H9 (cell line): Measurements from ENCODE around the gene UBE3B. TPM values are rescaled to one million over a fixed set of nuclear protein-coding genes. Genes with fewer than 3 reads are reported as not detected.
A peak's percentile ranks its signal among the peaks of the same experiment; 100 is the strongest.

Source experiments
- DNase-seq: peaks from one replicate; pipeline ENCODE4 v3.0.0-alpha.2; 2017
- H2AFZ ChIP-seq: one replicate; pipeline ENCODE4 v1.6.1; 2013; ENCODE audit warnings: mild to moderate bottlenecking, low read length, control low read depth, moderate library complexity
- H2AK5ac ChIP-seq: 2 replicates; pipeline ENCODE4 v1.6.1; 2013; ENCODE audit warnings: low read length, control low read depth, mixed read lengths; ENCODE audit not compliant: insufficient read length
- H2BK120ac ChIP-seq: one replicate; pipeline ENCODE4 v1.6.1; 2013; ENCODE audit warnings: low read depth, mild to moderate bottlenecking, low read length, control low read depth, inconsistent platforms; ENCODE audit not compliant: poor library complexity, severe bottlenecking
- H2BK12ac ChIP-seq: 2 replicates; pipeline ENCODE4 v1.6.1; 2013; ENCODE audit warnings: low read length, control low read depth, mixed read lengths, low read depth; ENCODE audit not compliant: insufficient read length
- H2BK15ac ChIP-seq: 2 replicates; pipeline ENCODE4 v1.6.1; 2013; ENCODE audit warnings: low read depth, low read length, control low read depth
- H2BK20ac ChIP-seq: one replicate; pipeline ENCODE4 v1.6.1; 2013; ENCODE audit warnings: low read depth, mild to moderate bottlenecking, low read length, control low read depth, inconsistent platforms; ENCODE audit not compliant: poor library complexity, severe bottlenecking
- H2BK5ac ChIP-seq: 2 replicates; pipeline ENCODE4 v1.6.1; 2013; ENCODE audit warnings: low read length, control low read depth, mixed read lengths; ENCODE audit not compliant: insufficient read length
- H3K14ac ChIP-seq: 2 replicates; pipeline ENCODE4 v1.6.1; 2013; ENCODE audit warnings: low read length, control low read depth; ENCODE audit not compliant: insufficient read depth
- H3K18ac ChIP-seq: 2 replicates; pipeline ENCODE4 v1.6.1; 2013; ENCODE audit warnings: low read depth, mild to moderate bottlenecking, mixed read lengths, low read length, control low read depth; ENCODE audit not compliant: insufficient read length
- H3K23ac ChIP-seq: 2 replicates; pipeline ENCODE4 v1.6.1; 2013; ENCODE audit warnings: low read length, control low read depth, mixed read lengths, low read depth; ENCODE audit not compliant: insufficient read length
- H3K23me2 ChIP-seq: 2 replicates; pipeline ENCODE4 v1.6.1; 2013; ENCODE audit warnings: low read depth, mild to moderate bottlenecking, mixed read lengths, low read length, control low read depth; ENCODE audit not compliant: insufficient read length, poor library complexity, severe bottlenecking
- H3K27ac ChIP-seq: 2 replicates; pipeline ENCODE4 v1.5.1; 2013; ENCODE audit warnings: low read length, control low read depth, mixed read lengths, low read depth; ENCODE audit not compliant: insufficient read length
- H3K27me3 ChIP-seq: 2 replicates; pipeline ENCODE4 v1.6.1; 2013; ENCODE audit warnings: low read length, control low read depth, inconsistent platforms; ENCODE audit not compliant: insufficient read depth
- H3K4ac ChIP-seq: 2 replicates; pipeline ENCODE4 v1.6.1; 2013; ENCODE audit warnings: low read depth, mild to moderate bottlenecking, control low read depth, inconsistent platforms, low read length, moderate library complexity
- H3K4me1 ChIP-seq: 2 replicates; pipeline ENCODE4 v1.6.1; 2013; ENCODE audit warnings: low read length, control low read depth, inconsistent platforms; ENCODE audit not compliant: insufficient read depth
- H3K4me2 ChIP-seq: 2 replicates; pipeline ENCODE4 v1.6.1; 2013; ENCODE audit warnings: low read length, control low read depth, mixed read lengths; ENCODE audit not compliant: insufficient read length, insufficient read depth
- H3K56ac ChIP-seq: 2 replicates; pipeline ENCODE4 v1.6.1; 2013; ENCODE audit warnings: low read depth, mild to moderate bottlenecking, mixed read lengths, low read length, control low read depth; ENCODE audit not compliant: insufficient read length
- H3K79me1 ChIP-seq: 2 replicates; pipeline ENCODE4 v1.6.1; 2013; ENCODE audit warnings: low read depth, mild to moderate bottlenecking, moderate library complexity, low read length, control low read depth, inconsistent platforms; ENCODE audit not compliant: insufficient read depth, poor library complexity, severe bottlenecking
- H3K79me2 ChIP-seq: 2 replicates; pipeline ENCODE4 v1.6.1; 2013; ENCODE audit warnings: low read length, control low read depth, inconsistent platforms; ENCODE audit not compliant: insufficient read depth
- H3K9ac ChIP-seq: 2 replicates; pipeline ENCODE4 v1.6.1; 2013; ENCODE audit warnings: low read length, control low read depth, mixed read lengths; ENCODE audit not compliant: insufficient read length; ENCODE audit errors: extremely low read depth
- H3K9me3 ChIP-seq: one replicate; pipeline ENCODE4 v1.6.1; 2013; ENCODE audit warnings: low read depth, low read length, inconsistent platforms; ENCODE audit not compliant: control insufficient read depth
- H3T11ph ChIP-seq: one replicate; pipeline ENCODE4 v1.6.1; 2013; ENCODE audit warnings: mild to moderate bottlenecking, low read length, control low read depth, inconsistent platforms
- H4K20me1 ChIP-seq: one replicate; pipeline ENCODE4 v1.6.1; 2013; ENCODE audit not compliant: control insufficient read depth, insufficient read length, insufficient read depth
- H4K5ac ChIP-seq: 2 replicates; pipeline ENCODE4 v1.6.1; 2013; ENCODE audit warnings: low read depth, mild to moderate bottlenecking, mixed read lengths, low read length, control low read depth; ENCODE audit not compliant: insufficient read length
- H4K8ac ChIP-seq: replicated peaks from 2 replicates; pipeline ENCODE4 v1.6.1; 2013; ENCODE audit warnings: low read length, control low read depth, mixed read lengths, low read depth; ENCODE audit not compliant: insufficient read length
- H4K91ac ChIP-seq: 2 replicates; pipeline ENCODE4 v1.6.1; 2013; ENCODE audit warnings: low read depth, mild to moderate bottlenecking, moderate library complexity, mixed read lengths, low read length, control low read depth; ENCODE audit not compliant: insufficient read length
- H3K27ac Mint-ChIP-seq, 3 experiments: 2 replicates in 2 of 3; 3 replicates in 1 of 3; pipeline ENCODE4 v1.8.0; 2020 to 2021; ENCODE audit warnings: mixed read lengths in 3 of 3, mild to moderate bottlenecking in 1 of 3, moderate library complexity in 1 of 3
- H3K27me3 Mint-ChIP-seq: 2 replicates; pipeline ENCODE4 v1.8.0; 2021; ENCODE audit warnings: low read depth, mild to moderate bottlenecking, moderate library complexity, mixed read lengths
- H3K36me3 Mint-ChIP-seq, 3 experiments: 2 replicates in 2 of 3; 3 replicates in 1 of 3; pipeline ENCODE4 v1.8.0; 2020 to 2021; ENCODE audit warnings: low read depth in 3 of 3, mixed read lengths in 3 of 3; ENCODE audit not compliant: insufficient read depth in 1 of 3
- H3K4me1 Mint-ChIP-seq, 2 experiments: 2 replicates each; pipeline ENCODE4 v1.8.0; 2020; ENCODE audit warnings: mixed read lengths in 2 of 2
- H3K4me3 Mint-ChIP-seq, 2 experiments: 2 replicates in 1 of 2; 3 replicates in 1 of 2; pipeline ENCODE4 v1.8.0; 2020 to 2021; ENCODE audit warnings: mild to moderate bottlenecking in 2 of 2, mixed read lengths in 2 of 2, moderate library complexity in 1 of 2
- H3K9me3 Mint-ChIP-seq, 2 experiments: 2 replicates in 1 of 2; 3 replicates in 1 of 2; pipeline ENCODE4 v1.8.0; 2020; ENCODE audit warnings: mild to moderate bottlenecking in 2 of 2, mixed read lengths in 2 of 2, moderate library complexity in 1 of 2
- WGBS: extraction: QIAGEN DNeasy Blood & Tissue Kit; methylation state at CpG from one replicate; pipeline ENCODE4 v1.1.7; 2013; ENCODE audit warnings: missing lambda C conversion rate, low lambda C conversion rate, mixed read lengths; ENCODE audit not compliant: insufficient read length; ENCODE audit errors: extremely low coverage; 5-methylcytosine and 5-hydroxymethylcytosine counted together
- total RNA-seq: library from RNA; stranded (reverse); gene quantifications from 2 replicates; pipeline ENCODE4 v1.2.1, GENCODE V29; 2021
- TF ChIP-seq, protein P1 (sequence below): fragments of 200-600 bp; sonication (generic); conservative IDR thresholded peaks from 3 replicates; pipeline ENCODE4 v1.8.0; 2021; ENCODE audit warnings: antibody characterized with exemption, mild to moderate bottlenecking

The UBE3B gene
- total RNA-seq, 1 experiment from 2014 or later, result 24.2 TPM

DNA sequence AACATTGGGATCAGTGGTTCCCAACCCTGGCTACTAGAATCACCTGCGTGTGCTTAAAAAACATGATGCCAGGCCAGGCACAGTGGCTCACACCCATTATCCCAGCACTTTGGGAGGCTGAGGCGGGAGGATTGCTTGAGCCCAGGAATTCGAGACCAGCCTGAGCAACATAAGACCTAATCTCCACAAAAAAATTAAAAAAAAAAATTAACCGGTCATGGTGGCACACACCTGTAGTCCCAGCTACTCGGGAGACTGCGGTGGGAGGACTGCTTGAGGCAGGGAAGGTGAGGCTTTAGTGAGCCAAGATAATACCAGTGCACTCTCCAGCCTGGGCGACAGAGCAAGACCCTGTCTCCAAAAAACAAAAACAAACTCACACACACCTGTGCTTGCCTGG, 2.3 kb upstream of the UBE3B start:
- H3K18ac ChIP-seq, result no peak overlapping the region
- H3K4ac ChIP-seq, result no peak overlapping the region
- WGBS, result no CpG with 5 or more reads among the region's 7 CpGs
- no peak overlapping the region for H2BK20ac ChIP-seq
- no peak overlapping the region for H2BK12ac ChIP-seq
- H2AK5ac ChIP-seq, result no peak overlapping the region
- H3K56ac ChIP-seq, result no peak overlapping the region
- no peaks in the 10 kb centered on the region for H3K27me3 ChIP-seq
- no peak overlapping the region for H3K4me2 ChIP-seq
- H2BK15ac ChIP-seq, result no peak overlapping the region
- Mint-ChIP-seq H3K36me3 (peaks cover 0 to 8% (median 8%) of the 10 kb centered on the region in 3 experiments; a peak in 5 of 7 replicates), H3K4me3 (peak overlapping the region; percentile 42 to 97; a peak in 3 of 5 replicates), H3K4me1 (peaks cover 23 to 29% of the 10 kb centered on the region in 2 experiments), H3K27ac (peak overlapping the region in 1 of 3 experiments; percentile 9; a peak in 1 of 7 replicates), H3K9me3 (no peaks in the 10 kb centered on the region), H3K27me3 (no peaks in the 10 kb centered on the region)
- peaks cover 48% of the 10 kb centered on the region; the same call in 1 of the 2 replicates for H3K79me2 ChIP-seq
- peaks cover 14% of the 10 kb centered on the region for H3K79me1 ChIP-seq
- peaks cover 4% of the 10 kb centered on the region; the same call in 1 of the 2 replicates for H3K4me1 ChIP-seq
- DNase-seq, result no peak
- TF ChIP-seq, protein P1, sequence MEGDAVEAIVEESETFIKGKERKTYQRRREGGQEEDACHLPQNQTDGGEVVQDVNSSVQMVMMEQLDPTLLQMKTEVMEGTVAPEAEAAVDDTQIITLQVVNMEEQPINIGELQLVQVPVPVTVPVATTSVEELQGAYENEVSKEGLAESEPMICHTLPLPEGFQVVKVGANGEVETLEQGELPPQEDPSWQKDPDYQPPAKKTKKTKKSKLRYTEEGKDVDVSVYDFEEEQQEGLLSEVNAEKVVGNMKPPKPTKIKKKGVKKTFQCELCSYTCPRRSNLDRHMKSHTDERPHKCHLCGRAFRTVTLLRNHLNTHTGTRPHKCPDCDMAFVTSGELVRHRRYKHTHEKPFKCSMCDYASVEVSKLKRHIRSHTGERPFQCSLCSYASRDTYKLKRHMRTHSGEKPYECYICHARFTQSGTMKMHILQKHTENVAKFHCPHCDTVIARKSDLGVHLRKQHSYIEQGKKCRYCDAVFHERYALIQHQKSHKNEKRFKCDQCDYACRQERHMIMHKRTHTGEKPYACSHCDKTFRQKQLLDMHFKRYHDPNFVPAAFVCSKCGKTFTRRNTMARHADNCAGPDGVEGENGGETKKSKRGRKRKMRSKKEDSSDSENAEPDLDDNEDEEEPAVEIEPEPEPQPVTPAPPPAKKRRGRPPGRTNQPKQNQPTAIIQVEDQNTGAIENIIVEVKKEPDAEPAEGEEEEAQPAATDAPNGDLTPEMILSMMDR, result no peak
- no peak overlapping the region for H4K91ac ChIP-seq
- H3T11ph ChIP-seq, result no peak overlapping the region
- no peak overlapping the region for H2BK5ac ChIP-seq
- no peak overlapping the region for H4K8ac ChIP-seq
- H4K5ac ChIP-seq, result no peak overlapping the region
- no peak overlapping the region for H2BK120ac ChIP-seq
- H3K9ac ChIP-seq, result no peak overlapping the region
- no peak overlapping the region for H3K23ac ChIP-seq
- H2AFZ ChIP-seq, result no peak overlapping the region
- no peaks in the 10 kb centered on the region for H4K20me1 ChIP-seq
- H3K14ac ChIP-seq, result no peak overlapping the region
- peaks cover 21% of the 10 kb centered on the region for H3K23me2 ChIP-seq
- no peaks in the 10 kb centered on the region for H3K9me3 ChIP-seq
- no peak overlapping the region for H3K27ac ChIP-seq
